ENCODE results near the gene CDK3. TPM values are rescaled to one million over a fixed set of nuclear protein-coding genes. Genes with fewer than 3 reads are reported as not detected.

Gene CDK3
- total RNA-seq, 1 donor from 2014 or later: 11.5 TPM

GRCh38 chr17:76022285-76022684, 21.6 kb downstream of the CDK3 start:
- DNase-seq (ENCODE audit: extremely low spot score, unreplicated experiment): no peak
- no peak overlapping the region for H3K27ac Mint-ChIP-seq
- no peaks in the 10 kb centered on the region for H3K27me3 Mint-ChIP-seq
- TF ChIP-seq CTCF (conservative IDR thresholded peaks at IDR 0.05): no peak
- no peaks in the 10 kb centered on the region for H3K36me3 Mint-ChIP-seq
- H3K4me3 Mint-ChIP-seq: no peak overlapping the region
- H3K4me1 Mint-ChIP-seq (ENCODE audit: unreplicated experiment): peaks cover 5% of the 10 kb centered on the region
- no peaks in the 10 kb centered on the region for H3K9me3 Mint-ChIP-seq

GRCh38 chr17:76022973-76023899, 22.6 kb downstream of the CDK3 start:
- DNase-seq (ENCODE audit: extremely low spot score, unreplicated experiment): no peak
- peaks cover 8% of the 10 kb centered on the region for H3K4me1 Mint-ChIP-seq (ENCODE audit: unreplicated experiment)
- no peak overlapping the region for H3K27ac Mint-ChIP-seq
- no peak for TF ChIP-seq CTCF (conservative IDR thresholded peaks at IDR 0.05)
- H3K27me3 Mint-ChIP-seq: no peaks in the 10 kb centered on the region
- H3K4me3 Mint-ChIP-seq: no peak overlapping the region
- no peaks in the 10 kb centered on the region for H3K36me3 Mint-ChIP-seq
- no peaks in the 10 kb centered on the region for H3K9me3 Mint-ChIP-seq

GRCh38 chr17:76023900-76024237, 23.2 kb downstream of the CDK3 start:
- peaks cover 8% of the 10 kb centered on the region for H3K4me1 Mint-ChIP-seq (ENCODE audit: unreplicated experiment)
- no peaks in the 10 kb centered on the region for H3K9me3 Mint-ChIP-seq
- DNase-seq (ENCODE audit: extremely low spot score, unreplicated experiment): no peak
- no peak for TF ChIP-seq CTCF (conservative IDR thresholded peaks at IDR 0.05)
- H3K27ac Mint-ChIP-seq: no peak overlapping the region
- no peaks in the 10 kb centered on the region for H3K36me3 Mint-ChIP-seq
- no peak overlapping the region for H3K4me3 Mint-ChIP-seq
- no peaks in the 10 kb centered on the region for H3K27me3 Mint-ChIP-seq

- DNase-seq (ENCODE audit: extremely low spot score, unreplicated experiment): no peak
- Mint-ChIP-seq H3K27ac (no peak overlapping the region), H3K4me1 (ENCODE audit: unreplicated experiment) (peaks cover 9% of the 10 kb centered on the region), H3K36me3 (no peaks in the 10 kb centered on the region), H3K4me3 (no peak overlapping the region), H3K27me3 (no peaks in the 10 kb centered on the region), H3K9me3 (no peaks in the 10 kb centered on the region)
- TF ChIP-seq CTCF (conservative IDR thresholded peaks at IDR 0.05): no peak
These were observed 23.7 kb downstream of the CDK3 start for GRCh38 chr17:76024353-76024752.

- Mint-ChIP-seq H3K27me3 (no peaks in the 10 kb centered on the region), H3K4me1 (ENCODE audit: unreplicated experiment) (peaks cover 16% of the 10 kb centered on the region), H3K9me3 (no peaks in the 10 kb centered on the region), H3K36me3 (no peaks in the 10 kb centered on the region), H3K4me3 (peak overlapping the region; percentile 69), H3K27ac (no peak overlapping the region)
- DNase-seq (ENCODE audit: extremely low spot score, unreplicated experiment): no peak
- TF ChIP-seq CTCF (conservative IDR thresholded peaks at IDR 0.05): no peak
These were observed 24.6 kb downstream of the CDK3 start for GRCh38 chr17:76025294-76025693.
